Measurements from ENCODE around the gene BAG2.

DNA sequence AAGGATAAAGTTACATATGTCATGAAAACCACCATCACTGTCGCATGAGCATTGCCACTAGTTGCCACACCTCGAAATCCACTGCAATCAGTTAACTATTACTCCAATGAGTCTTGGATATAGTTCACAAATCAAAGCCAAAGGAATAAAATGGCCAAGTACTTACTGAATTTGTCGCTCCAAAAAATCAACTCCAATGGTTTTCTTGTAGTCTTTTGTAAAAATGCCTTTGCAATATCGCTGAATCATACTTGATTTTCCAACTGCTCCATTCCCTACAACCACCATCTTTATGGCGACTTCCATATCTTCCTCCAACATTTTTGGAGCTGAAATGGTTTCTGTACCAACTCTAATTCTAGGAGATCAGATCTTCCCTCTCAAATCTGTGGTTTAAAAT lies 37.9 kb downstream of the BAG2 start:
- TF ChIP-seq, protein P1, sequence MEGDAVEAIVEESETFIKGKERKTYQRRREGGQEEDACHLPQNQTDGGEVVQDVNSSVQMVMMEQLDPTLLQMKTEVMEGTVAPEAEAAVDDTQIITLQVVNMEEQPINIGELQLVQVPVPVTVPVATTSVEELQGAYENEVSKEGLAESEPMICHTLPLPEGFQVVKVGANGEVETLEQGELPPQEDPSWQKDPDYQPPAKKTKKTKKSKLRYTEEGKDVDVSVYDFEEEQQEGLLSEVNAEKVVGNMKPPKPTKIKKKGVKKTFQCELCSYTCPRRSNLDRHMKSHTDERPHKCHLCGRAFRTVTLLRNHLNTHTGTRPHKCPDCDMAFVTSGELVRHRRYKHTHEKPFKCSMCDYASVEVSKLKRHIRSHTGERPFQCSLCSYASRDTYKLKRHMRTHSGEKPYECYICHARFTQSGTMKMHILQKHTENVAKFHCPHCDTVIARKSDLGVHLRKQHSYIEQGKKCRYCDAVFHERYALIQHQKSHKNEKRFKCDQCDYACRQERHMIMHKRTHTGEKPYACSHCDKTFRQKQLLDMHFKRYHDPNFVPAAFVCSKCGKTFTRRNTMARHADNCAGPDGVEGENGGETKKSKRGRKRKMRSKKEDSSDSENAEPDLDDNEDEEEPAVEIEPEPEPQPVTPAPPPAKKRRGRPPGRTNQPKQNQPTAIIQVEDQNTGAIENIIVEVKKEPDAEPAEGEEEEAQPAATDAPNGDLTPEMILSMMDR (conservative IDR thresholded peaks at IDR 0.05; ENCODE audit: low read depth, low read length): no peak
- TF ChIP-seq EZH2 (IDR thresholded peaks at IDR 0.05; ENCODE audit: low read length, unreplicated experiment) (no peak), EZH2phosphoT487 (IDR thresholded peaks at IDR 0.05; ENCODE audit: borderline replicate concordance, low read length) (no peak)
